ENCODE measurements around the gene AKAIN1.

AKAIN1 gene

DNA sequence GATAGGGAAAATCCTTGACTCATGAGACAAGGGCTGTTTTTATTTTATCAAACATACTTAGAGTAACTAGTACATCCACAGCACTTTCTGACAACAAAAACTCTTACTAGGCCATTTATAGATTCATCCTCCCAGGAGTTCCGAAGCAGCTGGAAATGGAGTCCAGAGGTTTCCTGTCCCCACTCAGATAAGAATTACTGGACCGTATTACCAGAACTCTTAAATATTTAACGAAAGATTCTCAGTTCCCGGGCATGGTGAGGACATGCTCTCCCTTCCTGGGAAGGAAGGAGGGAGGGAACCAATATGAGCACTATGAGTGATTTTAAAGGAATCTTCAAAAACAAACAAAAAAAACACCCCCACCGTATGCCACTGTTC lies 41.2 kb downstream of the AKAIN1 start:
- Histone ChIP-seq H3K9me3 (ENCODE audit: insufficient read depth, low read length) (no peaks in the 10 kb centered on the region), H3K4me1 (ENCODE audit: low read length) (no peaks in the 10 kb centered on the region), H3K27me3 (ENCODE audit: low read depth, low read length) (no peaks in the 10 kb centered on the region), H3K27ac (ENCODE audit: low read length) (no peak overlapping the region), H3K36me3 (replicated peaks; ENCODE audit: low read depth, low read length) (no peaks in the 10 kb centered on the region), H4K20me1 (ENCODE audit: insufficient read depth, low read length) (no peaks in the 10 kb centered on the region), H3K4me2 (ENCODE audit: low read length) (no peak overlapping the region), H3K4me3 (ENCODE audit: low read length) (no peak overlapping the region), H3K9ac (ENCODE audit: low read length) (no peak overlapping the region), H3K79me2 (ENCODE audit: low read length) (no peaks in the 10 kb centered on the region), H2AFZ (ENCODE audit: low read depth, low read length) (no peak overlapping the region)
- no peak for TF ChIP-seq EZH2phosphoT487 (IDR thresholded peaks at IDR 0.05; ENCODE audit: low read depth)
- TF ChIP-seq, protein P1, sequence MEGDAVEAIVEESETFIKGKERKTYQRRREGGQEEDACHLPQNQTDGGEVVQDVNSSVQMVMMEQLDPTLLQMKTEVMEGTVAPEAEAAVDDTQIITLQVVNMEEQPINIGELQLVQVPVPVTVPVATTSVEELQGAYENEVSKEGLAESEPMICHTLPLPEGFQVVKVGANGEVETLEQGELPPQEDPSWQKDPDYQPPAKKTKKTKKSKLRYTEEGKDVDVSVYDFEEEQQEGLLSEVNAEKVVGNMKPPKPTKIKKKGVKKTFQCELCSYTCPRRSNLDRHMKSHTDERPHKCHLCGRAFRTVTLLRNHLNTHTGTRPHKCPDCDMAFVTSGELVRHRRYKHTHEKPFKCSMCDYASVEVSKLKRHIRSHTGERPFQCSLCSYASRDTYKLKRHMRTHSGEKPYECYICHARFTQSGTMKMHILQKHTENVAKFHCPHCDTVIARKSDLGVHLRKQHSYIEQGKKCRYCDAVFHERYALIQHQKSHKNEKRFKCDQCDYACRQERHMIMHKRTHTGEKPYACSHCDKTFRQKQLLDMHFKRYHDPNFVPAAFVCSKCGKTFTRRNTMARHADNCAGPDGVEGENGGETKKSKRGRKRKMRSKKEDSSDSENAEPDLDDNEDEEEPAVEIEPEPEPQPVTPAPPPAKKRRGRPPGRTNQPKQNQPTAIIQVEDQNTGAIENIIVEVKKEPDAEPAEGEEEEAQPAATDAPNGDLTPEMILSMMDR (IDR thresholded peaks at IDR 0.05; ENCODE audit: low read depth, low read length): no peak

DNA sequence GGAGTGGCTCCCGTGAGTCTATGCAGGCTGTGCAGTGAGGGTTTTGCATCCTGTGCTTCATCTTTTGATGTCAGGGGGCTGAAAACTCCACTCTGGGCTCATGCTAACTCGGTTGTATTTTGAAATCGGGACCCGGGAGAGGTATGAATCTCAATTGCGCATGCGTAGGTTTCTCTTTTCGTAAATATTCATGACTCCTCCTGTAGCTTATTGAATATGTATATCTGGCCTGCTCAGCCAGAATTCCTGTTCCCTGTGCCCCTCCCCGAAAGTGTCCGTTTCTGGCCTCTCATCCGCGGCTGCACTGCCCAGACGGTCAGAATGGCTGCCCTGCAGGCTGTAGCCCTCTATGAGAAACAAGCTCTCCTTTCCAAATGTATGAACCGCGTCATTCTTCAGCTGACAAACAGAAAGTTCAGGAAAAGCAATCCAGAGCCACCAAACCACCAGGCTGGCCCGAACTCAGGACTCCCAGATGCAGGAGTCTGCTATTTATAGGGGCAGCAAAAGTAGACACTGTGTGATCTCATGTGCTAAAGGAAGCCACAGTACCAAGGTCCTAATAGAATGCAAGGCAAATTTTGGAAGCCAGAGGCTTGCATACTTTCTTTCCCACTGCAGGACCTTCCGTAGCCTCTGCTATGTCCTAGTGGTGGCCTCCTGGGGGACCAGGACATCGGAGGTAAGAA lies 41.7 kb downstream of the AKAIN1 start:
- H3K27me3 ChIP-seq (ENCODE audit: low read depth, low read length): no peaks in the 10 kb centered on the region
- H3K27ac ChIP-seq (ENCODE audit: low read length): no peak overlapping the region
- H3K4me1 ChIP-seq (ENCODE audit: low read length): no peaks in the 10 kb centered on the region
- no peaks in the 10 kb centered on the region for H4K20me1 ChIP-seq (ENCODE audit: insufficient read depth, low read length)
- no peak overlapping the region for H2AFZ ChIP-seq (ENCODE audit: low read depth, low read length)
- H3K9me3 ChIP-seq (ENCODE audit: insufficient read depth, low read length): no peaks in the 10 kb centered on the region
- H3K4me3 ChIP-seq (ENCODE audit: low read length): no peak overlapping the region
- TF ChIP-seq, protein P1 (IDR thresholded peaks at IDR 0.05; ENCODE audit: low read depth, low read length): no peak
- TF ChIP-seq EZH2phosphoT487 (IDR thresholded peaks at IDR 0.05; ENCODE audit: low read depth): no peak
- H3K79me2 ChIP-seq (ENCODE audit: low read length): no peaks in the 10 kb centered on the region
- H3K4me2 ChIP-seq (ENCODE audit: low read length): no peak overlapping the region
- no peaks in the 10 kb centered on the region for H3K36me3 ChIP-seq (replicated peaks; ENCODE audit: low read depth, low read length)
- H3K9ac ChIP-seq (ENCODE audit: low read length): no peak overlapping the region

DNA sequence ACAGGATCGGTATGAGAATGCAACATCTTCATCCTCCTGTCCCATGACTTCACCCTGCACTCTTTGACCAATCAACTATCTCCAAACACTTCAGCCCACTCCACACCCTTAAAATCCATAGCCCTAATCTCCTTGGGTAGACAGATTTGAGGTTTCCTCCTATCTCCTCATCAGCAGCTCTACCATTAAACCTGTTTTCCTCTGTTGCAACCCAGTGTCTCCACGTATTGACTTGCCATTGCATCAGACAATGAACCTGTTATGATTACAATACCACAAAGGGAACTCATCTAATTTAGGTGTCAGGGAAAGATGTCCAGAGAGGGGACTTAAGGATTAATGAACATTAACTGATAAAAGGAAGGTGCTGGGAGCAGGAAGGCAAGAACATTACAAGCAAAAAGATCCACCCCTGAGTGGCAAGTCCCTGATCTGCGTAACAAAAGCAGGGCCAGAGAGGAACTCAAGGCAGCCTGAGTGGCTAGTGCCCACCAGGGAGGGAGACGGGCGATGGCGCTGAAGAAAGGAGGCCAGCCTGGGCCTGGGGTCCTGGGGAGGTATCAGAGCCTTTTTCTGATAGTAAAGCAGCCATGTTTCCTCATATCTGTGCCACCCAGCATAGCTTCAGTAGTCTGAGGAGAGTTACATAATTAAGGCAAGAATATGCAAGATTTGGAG lies 44.6 kb downstream of the AKAIN1 start:
- no peak for TF ChIP-seq EZH2phosphoT487 (IDR thresholded peaks at IDR 0.05; ENCODE audit: low read depth)
- TF ChIP-seq, protein P1 (IDR thresholded peaks at IDR 0.05; ENCODE audit: low read depth, low read length): no peak
- no peak overlapping the region for H2AFZ ChIP-seq (ENCODE audit: low read depth, low read length)
- no peak overlapping the region for H3K9ac ChIP-seq (ENCODE audit: low read length)
- H3K27me3 ChIP-seq (ENCODE audit: low read depth, low read length): no peaks in the 10 kb centered on the region
- H3K4me3 ChIP-seq (ENCODE audit: low read length): no peak overlapping the region
- H3K27ac ChIP-seq (ENCODE audit: low read length): no peak overlapping the region
- no peaks in the 10 kb centered on the region for H3K4me1 ChIP-seq (ENCODE audit: low read length)
- no peaks in the 10 kb centered on the region for H3K9me3 ChIP-seq (ENCODE audit: insufficient read depth, low read length)
- no peaks in the 10 kb centered on the region for H3K36me3 ChIP-seq (replicated peaks; ENCODE audit: low read depth, low read length)
- H3K4me2 ChIP-seq (ENCODE audit: low read length): no peak overlapping the region
- H3K79me2 ChIP-seq (ENCODE audit: low read length): no peaks in the 10 kb centered on the region
- H4K20me1 ChIP-seq (ENCODE audit: insufficient read depth, low read length): no peaks in the 10 kb centered on the region

DNA sequence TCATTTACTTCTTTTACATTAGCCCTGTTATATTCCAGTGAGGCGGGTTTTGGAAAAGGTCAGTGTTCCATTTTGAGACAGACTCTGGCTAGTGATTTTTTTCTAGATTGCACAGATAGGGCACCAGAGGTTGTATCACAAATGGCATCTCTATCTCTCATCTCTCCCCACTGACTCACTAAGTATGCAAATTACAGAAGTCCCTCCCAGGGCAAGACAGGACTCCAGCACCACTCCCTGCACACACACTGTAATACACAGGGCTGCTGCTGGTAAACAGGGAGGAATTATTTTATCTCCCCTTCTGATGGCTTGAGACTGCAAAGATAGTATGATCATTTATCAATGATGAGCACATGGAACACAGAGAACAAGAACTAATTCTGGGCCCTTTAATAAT lies 46.2 kb downstream of the AKAIN1 start:
- H3K27me3 ChIP-seq (ENCODE audit: low read depth, low read length): no peaks in the 10 kb centered on the region
- TF ChIP-seq, protein P1 (IDR thresholded peaks at IDR 0.05; ENCODE audit: low read depth, low read length): no peak
- no peak for TF ChIP-seq EZH2phosphoT487 (IDR thresholded peaks at IDR 0.05; ENCODE audit: low read depth)
- H2AFZ ChIP-seq (ENCODE audit: low read depth, low read length): no peak overlapping the region
- H3K9me3 ChIP-seq (ENCODE audit: insufficient read depth, low read length): no peaks in the 10 kb centered on the region
- H3K4me3 ChIP-seq (ENCODE audit: low read length): no peak overlapping the region
- H3K79me2 ChIP-seq (ENCODE audit: low read length): no peaks in the 10 kb centered on the region
- H3K36me3 ChIP-seq (replicated peaks; ENCODE audit: low read depth, low read length): no peaks in the 10 kb centered on the region
- H3K9ac ChIP-seq (ENCODE audit: low read length): no peak overlapping the region
- no peak overlapping the region for H3K27ac ChIP-seq (ENCODE audit: low read length)
- H4K20me1 ChIP-seq (ENCODE audit: insufficient read depth, low read length): no peaks in the 10 kb centered on the region
- no peaks in the 10 kb centered on the region for H3K4me1 ChIP-seq (ENCODE audit: low read length)
- H3K4me2 ChIP-seq (ENCODE audit: low read length): no peak overlapping the region

Measured in OCI-LY3 (cell line).